Gastroesophageal sphincter (tissue), 3 donors: ENCODE measurements around the gene ADRA2C.

ENCODE experiments used
- CTCF ChIP-seq, 4 experiments: fragments of 200-600 bp in 2 of 4; fragments of 450-650 bp in 2 of 4; sonication (generic) in 1 of 4; IDR thresholded peaks; one replicate each; pipeline ENCODE4 v1.5.1; 2017 to 2019; ENCODE audit warnings: antibody characterized with exemption in 4 of 4, mild to moderate bottlenecking in 2 of 4, moderate library complexity in 2 of 4
- EP300 ChIP-seq: sonication (generic); formaldehyde crosslinking; IDR thresholded peaks from one replicate; pipeline ENCODE4 v1.6.1; 2017; ENCODE audit warnings: antibody characterized with exemption, mild to moderate bottlenecking
- POLR2AphosphoS5 ChIP-seq: sonication (generic); formaldehyde crosslinking; IDR thresholded peaks from one replicate; pipeline ENCODE4 v1.6.1; 2017; ENCODE audit warnings: antibody characterized with exemption

DNA sequence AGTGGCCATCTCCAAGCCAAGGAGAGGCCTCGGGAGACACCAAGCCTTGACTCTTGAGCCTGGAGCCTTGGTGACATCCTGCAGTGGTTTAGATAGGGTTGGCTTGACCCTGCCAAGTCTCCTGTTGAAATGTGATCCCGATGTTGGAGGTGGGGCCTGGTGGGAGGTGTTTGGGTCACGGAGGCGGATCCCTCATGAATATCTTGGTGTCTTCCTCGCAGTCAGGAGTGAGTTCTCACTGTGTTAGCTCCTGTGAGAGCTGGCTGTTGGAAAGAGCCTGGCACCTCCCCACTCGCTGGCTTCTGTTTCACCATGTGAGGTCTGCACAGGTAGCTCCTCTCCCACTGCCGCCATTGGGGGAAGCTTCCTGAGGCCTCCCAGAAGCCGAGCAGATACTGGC is 38.8 kb downstream of the ADRA2C start:
- TF ChIP-seq CTCF (IDR thresholded peaks at IDR 0.05) (no peak), POLR2AphosphoS5 (no peak), EP300 (no peak)
